Measurements from ENCODE around the gene MAP2K6. TPM values are rescaled to one million over a fixed set of nuclear protein-coding genes. Genes with fewer than 3 reads are reported as not detected.

MAP2K6 gene
- polyA plus RNA-seq, 1 of the 3 experiments (the other 2 are of a cell fraction) = 6.7 TPM

DNA sequence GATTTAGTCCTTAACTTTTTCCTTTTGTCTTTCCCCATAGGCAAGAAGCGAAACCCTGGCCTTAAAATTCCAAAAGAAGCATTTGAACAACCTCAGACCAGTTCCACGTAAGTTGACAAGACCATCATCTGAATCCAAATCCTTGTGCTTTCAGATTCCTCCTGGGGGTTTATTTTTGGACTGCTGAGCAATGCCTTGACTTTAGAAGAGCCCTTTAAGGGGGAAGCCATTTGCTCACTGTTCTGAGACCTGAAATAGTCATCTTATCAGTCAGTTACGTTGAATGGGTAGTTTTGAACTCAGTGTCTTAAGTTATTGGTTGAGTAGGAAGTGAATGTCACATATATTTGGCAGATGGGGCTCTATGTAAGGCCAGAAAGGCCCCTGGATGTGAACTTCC is 91.2 kb downstream of the MAP2K6 start:
- no peaks in the 10 kb centered on the region for H3K9me2 ChIP-seq
- 85% methylated on average over 3 of the region's 3 CpGs for WGBS (ENCODE audit: low lambda C conversion rate)
- H3K79me2 ChIP-seq (ENCODE audit: insufficient read depth) = no peaks in the 10 kb centered on the region
- H3K4me1 ChIP-seq (ENCODE audit: control insufficient read depth in 1 of 2, insufficient read depth in 2 of 2, low read depth in 1 of 2, low read length in 1 of 2) = peaks cover 3 to 10% of the 10 kb centered on the region in 2 experiments; a peak in 2 of 4 replicates
- no peaks in the 10 kb centered on the region for H3F3A ChIP-seq (replicated peaks; ENCODE audit: insufficient read depth)
- H3K4me2 ChIP-seq = no peak overlapping the region
- no peak overlapping the region for H3K4me3 ChIP-seq (ENCODE audit: low read depth in 2 of 2, low read length in 1 of 2)
- CTCF ChIA-PET = interaction anchor here (0.8 to 10.9 kb wide), 2 partner anchors 10 to 17 kb away, joined by 3 to 91 read pairs; no protein-coding TSS in a partner anchor
- H3K27me3 ChIP-seq (ENCODE audit: insufficient read depth) = no peaks in the 10 kb centered on the region
- H2AFZ ChIP-seq (ENCODE audit: low read depth) = no peak overlapping the region
- H3K27ac ChIP-seq (ENCODE audit: low read depth in 2 of 2, low read length in 1 of 2) = no peak overlapping the region
- TF ChIP-seq, protein P1, sequence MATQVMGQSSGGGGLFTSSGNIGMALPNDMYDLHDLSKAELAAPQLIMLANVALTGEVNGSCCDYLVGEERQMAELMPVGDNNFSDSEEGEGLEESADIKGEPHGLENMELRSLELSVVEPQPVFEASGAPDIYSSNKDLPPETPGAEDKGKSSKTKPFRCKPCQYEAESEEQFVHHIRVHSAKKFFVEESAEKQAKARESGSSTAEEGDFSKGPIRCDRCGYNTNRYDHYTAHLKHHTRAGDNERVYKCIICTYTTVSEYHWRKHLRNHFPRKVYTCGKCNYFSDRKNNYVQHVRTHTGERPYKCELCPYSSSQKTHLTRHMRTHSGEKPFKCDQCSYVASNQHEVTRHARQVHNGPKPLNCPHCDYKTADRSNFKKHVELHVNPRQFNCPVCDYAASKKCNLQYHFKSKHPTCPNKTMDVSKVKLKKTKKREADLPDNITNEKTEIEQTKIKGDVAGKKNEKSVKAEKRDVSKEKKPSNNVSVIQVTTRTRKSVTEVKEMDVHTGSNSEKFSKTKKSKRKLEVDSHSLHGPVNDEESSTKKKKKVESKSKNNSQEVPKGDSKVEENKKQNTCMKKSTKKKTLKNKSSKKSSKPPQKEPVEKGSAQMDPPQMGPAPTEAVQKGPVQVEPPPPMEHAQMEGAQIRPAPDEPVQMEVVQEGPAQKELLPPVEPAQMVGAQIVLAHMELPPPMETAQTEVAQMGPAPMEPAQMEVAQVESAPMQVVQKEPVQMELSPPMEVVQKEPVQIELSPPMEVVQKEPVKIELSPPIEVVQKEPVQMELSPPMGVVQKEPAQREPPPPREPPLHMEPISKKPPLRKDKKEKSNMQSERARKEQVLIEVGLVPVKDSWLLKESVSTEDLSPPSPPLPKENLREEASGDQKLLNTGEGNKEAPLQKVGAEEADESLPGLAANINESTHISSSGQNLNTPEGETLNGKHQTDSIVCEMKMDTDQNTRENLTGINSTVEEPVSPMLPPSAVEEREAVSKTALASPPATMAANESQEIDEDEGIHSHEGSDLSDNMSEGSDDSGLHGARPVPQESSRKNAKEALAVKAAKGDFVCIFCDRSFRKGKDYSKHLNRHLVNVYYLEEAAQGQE (IDR thresholded peaks at IDR 0.05; ENCODE audit: low read depth, low read length) = no peak
- TF ChIP-seq FOXM1 (IDR thresholded peaks at IDR 0.05; ENCODE audit: low read depth) = no peak
- no peak for TF ChIP-seq MXI1 (IDR thresholded peaks at IDR 0.05; ENCODE audit: low read depth, low read length)
- no peak for TF ChIP-seq FOXJ3 (CRISPR knock-in tag; IDR thresholded peaks at IDR 0.05)
- TF ChIP-seq RCOR1 (IDR thresholded peaks at IDR 0.05; ENCODE audit: low read length) = no peak
- TF ChIP-seq RFX5 (IDR thresholded peaks at IDR 0.05; ENCODE audit: low read length) = no peak
- TF ChIP-seq, protein P2, sequence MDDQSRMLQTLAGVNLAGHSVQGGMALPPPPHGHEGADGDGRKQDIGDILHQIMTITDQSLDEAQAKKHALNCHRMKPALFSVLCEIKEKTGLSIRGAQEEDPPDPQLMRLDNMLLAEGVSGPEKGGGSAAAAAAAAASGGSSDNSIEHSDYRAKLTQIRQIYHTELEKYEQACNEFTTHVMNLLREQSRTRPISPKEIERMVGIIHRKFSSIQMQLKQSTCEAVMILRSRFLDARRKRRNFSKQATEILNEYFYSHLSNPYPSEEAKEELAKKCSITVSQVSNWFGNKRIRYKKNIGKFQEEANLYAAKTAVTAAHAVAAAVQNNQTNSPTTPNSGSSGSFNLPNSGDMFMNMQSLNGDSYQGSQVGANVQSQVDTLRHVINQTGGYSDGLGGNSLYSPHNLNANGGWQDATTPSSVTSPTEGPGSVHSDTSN (IDR thresholded peaks at IDR 0.05) = no peak
- TF ChIP-seq, protein P3, sequence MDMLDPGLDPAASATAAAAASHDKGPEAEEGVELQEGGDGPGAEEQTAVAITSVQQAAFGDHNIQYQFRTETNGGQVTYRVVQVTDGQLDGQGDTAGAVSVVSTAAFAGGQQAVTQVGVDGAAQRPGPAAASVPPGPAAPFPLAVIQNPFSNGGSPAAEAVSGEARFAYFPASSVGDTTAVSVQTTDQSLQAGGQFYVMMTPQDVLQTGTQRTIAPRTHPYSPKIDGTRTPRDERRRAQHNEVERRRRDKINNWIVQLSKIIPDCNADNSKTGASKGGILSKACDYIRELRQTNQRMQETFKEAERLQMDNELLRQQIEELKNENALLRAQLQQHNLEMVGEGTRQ (IDR thresholded peaks at IDR 0.05; ENCODE audit: borderline replicate concordance, low read depth, low read length) = no peak
- TF ChIP-seq FOSL2 (IDR thresholded peaks at IDR 0.05; ENCODE audit: borderline replicate concordance, low read depth) = no peak
- TF ChIP-seq, protein P4, sequence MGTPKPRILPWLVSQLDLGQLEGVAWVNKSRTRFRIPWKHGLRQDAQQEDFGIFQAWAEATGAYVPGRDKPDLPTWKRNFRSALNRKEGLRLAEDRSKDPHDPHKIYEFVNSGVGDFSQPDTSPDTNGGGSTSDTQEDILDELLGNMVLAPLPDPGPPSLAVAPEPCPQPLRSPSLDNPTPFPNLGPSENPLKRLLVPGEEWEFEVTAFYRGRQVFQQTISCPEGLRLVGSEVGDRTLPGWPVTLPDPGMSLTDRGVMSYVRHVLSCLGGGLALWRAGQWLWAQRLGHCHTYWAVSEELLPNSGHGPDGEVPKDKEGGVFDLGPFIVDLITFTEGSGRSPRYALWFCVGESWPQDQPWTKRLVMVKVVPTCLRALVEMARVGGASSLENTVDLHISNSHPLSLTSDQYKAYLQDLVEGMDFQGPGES (IDR thresholded peaks at IDR 0.05; ENCODE audit: low read depth, low read length) = no peak
- TF ChIP-seq, protein P5, sequence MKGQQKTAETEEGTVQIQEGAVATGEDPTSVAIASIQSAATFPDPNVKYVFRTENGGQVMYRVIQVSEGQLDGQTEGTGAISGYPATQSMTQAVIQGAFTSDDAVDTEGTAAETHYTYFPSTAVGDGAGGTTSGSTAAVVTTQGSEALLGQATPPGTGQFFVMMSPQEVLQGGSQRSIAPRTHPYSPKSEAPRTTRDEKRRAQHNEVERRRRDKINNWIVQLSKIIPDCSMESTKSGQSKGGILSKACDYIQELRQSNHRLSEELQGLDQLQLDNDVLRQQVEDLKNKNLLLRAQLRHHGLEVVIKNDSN (IDR thresholded peaks at IDR 0.05; ENCODE audit: borderline replicate concordance, low read depth) = no peak
- TF ChIP-seq MEF2A (IDR thresholded peaks at IDR 0.05; ENCODE audit: borderline replicate concordance, low read depth) = no peak
- no peak for TF ChIP-seq RXRA (IDR thresholded peaks at IDR 0.05; ENCODE audit: borderline replicate concordance, low read depth)
- TF ChIP-seq NRF1 (IDR thresholded peaks at IDR 0.05; ENCODE audit: low read depth, low read length) = no peak
- TF ChIP-seq, protein P6, sequence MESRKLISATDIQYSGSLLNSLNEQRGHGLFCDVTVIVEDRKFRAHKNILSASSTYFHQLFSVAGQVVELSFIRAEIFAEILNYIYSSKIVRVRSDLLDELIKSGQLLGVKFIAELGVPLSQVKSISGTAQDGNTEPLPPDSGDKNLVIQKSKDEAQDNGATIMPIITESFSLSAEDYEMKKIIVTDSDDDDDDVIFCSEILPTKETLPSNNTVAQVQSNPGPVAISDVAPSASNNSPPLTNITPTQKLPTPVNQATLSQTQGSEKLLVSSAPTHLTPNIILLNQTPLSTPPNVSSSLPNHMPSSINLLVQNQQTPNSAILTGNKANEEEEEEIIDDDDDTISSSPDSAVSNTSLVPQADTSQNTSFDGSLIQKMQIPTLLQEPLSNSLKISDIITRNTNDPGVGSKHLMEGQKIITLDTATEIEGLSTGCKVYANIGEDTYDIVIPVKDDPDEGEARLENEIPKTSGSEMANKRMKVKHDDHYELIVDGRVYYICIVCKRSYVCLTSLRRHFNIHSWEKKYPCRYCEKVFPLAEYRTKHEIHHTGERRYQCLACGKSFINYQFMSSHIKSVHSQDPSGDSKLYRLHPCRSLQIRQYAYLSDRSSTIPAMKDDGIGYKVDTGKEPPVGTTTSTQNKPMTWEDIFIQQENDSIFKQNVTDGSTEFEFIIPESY (IDR thresholded peaks at IDR 0.05; ENCODE audit: borderline replicate concordance, low read depth) = no peak
- no peak for TF ChIP-seq CHD2 (IDR thresholded peaks at IDR 0.05; ENCODE audit: low read length, partially characterized antibody)
- no peak for TF ChIP-seq YY1 (IDR thresholded peaks at IDR 0.05; ENCODE audit: low read depth)
- no peak for TF ChIP-seq TAF1 (IDR thresholded peaks at IDR 0.05; ENCODE audit: borderline replicate concordance, low read depth, low read length)
- no peak for TF ChIP-seq NFIC (IDR thresholded peaks at IDR 0.05; ENCODE audit: borderline replicate concordance)
- no peaks in the 10 kb centered on the region for H3K9me3 ChIP-seq
- DNase-seq = no peak
- H3K9ac ChIP-seq = no peak overlapping the region
- no peaks in the 10 kb centered on the region for H4K20me1 ChIP-seq (ENCODE audit: insufficient read depth)
- POLR2A ChIA-PET = no interaction called here
- peaks cover 0 to 3% of the 10 kb centered on the region in 2 experiments for H3K36me3 ChIP-seq (replicated peaks in 1 of 2; ENCODE audit: control insufficient read depth in 1 of 2, insufficient read depth in 2 of 2, low read length in 1 of 2)
